H7 (cell line): ENCODE data around the gene SLC12A6. TPM values are rescaled to one million over a fixed set of nuclear protein-coding genes. Genes with fewer than 3 reads are reported as not detected.
A peak's percentile ranks its signal among the peaks of the same experiment; 100 is the strongest.

Experiments used
- DNase-seq: peaks from one replicate; pipeline ENCODE4 v3.0.0; 2012
- H3K27me3 ChIP-seq: 2 replicates; pipeline ENCODE4 v1.6.0; 2011; ENCODE audit warnings: mild to moderate bottlenecking, low read length; ENCODE audit not compliant: control insufficient read depth, insufficient read depth
- H3K36me3 ChIP-seq: replicated peaks from 2 replicates; pipeline ENCODE4 v1.5.1; 2011; ENCODE audit warnings: low read length; ENCODE audit not compliant: control insufficient read depth, insufficient read depth
- H3K4me3 ChIP-seq: 2 replicates; pipeline ENCODE4 v1.5.1; 2011; ENCODE audit warnings: low read depth, mild to moderate bottlenecking, control low read depth, low read length, moderate library complexity; ENCODE audit not compliant: insufficient read depth
- total RNA-seq: library from RNA; depleted of rRNA; stranded (reverse); fragments of >200 nt; shearing (Covaris generic); gene quantifications from 2 replicates; pipeline ENCODE4 v1.2.3, GENCODE V29; 2014

The SLC12A6 gene
- total RNA-seq, 1 experiment from 2014 or later = 4.9 TPM

DNA sequence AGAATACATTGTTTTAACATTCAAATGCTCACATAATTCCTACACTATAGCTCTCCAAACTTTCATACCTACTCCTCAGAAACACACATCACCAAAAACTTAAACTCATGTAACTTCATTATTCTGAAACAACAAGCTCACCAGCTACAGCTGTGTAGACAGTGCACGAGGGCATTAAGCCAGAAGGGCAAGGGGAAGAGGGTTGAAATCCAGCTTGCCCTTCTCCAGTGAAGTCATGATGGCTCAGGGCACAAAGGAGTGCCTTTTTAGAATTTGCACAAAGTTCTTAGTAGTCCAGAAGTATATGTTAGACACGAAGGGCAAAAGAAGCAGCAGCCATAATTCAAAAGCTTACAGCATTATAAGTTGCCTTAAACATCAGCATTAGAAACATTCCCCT, 8.6 kb downstream of the SLC12A6 start:
- H3K36me3 ChIP-seq = no peaks in the 10 kb centered on the region
- DNase-seq = no peak
- no peaks in the 10 kb centered on the region for H3K27me3 ChIP-seq

GRCh38 chr15:34327906-34328305, 9.7 kb downstream of the SLC12A6 start:
- no peak for DNase-seq
- Histone ChIP-seq H3K36me3 (no peaks in the 10 kb centered on the region), H3K4me3 (no peak overlapping the region), H3K27me3 (no peaks in the 10 kb centered on the region)

More for the DNA sequence above, 8.6 kb downstream of the SLC12A6 start:
- no peak overlapping the region for H3K4me3 ChIP-seq

DNA sequence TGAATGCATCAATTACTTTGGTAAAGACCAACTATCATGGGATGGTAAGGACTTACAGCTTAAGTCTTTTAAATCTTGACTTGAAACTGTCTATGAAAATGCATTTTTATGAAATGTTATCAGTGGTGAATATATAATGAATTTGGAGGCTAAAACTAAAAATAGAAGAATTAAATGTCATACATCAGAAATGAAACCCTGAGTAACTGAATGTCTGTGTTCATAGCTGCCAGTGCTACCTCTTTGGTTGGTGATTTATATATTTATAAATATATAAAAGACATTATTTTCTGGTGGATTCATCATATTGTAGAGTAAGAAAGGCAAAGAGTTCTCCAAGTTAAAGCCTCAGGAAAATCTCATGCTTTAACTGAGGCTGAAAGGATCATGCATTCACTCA, 12.2 kb downstream of the SLC12A6 start:
- Histone ChIP-seq H3K4me3 (no peak overlapping the region), H3K27me3 (no peaks in the 10 kb centered on the region)
- DNase-seq = no peak

DNA sequence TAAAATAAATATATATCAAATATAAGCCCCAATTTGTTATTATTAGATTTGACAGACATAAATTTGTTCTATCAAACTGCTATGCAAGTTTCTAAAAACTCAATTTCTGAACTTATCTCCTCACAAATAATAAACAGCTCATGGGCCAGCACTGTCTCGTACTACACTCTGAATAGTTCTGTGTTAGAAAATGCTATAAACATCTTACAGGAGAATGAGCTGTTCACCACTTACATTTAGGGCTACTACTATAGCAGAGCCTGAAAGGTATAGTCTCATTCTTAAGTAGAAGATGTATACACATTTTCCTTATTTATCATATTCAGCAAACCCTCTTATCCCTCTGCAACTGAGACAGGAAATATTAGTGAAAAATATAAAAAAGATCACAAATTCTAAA, 12.6 kb downstream of the SLC12A6 start:
- DNase-seq = no peak
- Histone ChIP-seq H3K4me3 (no peak overlapping the region), H3K27me3 (no peaks in the 10 kb centered on the region), H3K36me3 (no peaks in the 10 kb centered on the region)

More for the DNA sequence above, 12.2 kb downstream of the SLC12A6 start:
- H3K36me3 ChIP-seq = no peaks in the 10 kb centered on the region

- DNase-seq = no peak
- H3K36me3 ChIP-seq = no peaks in the 10 kb centered on the region
These were observed 14.4 kb downstream of the SLC12A6 start for GRCh38 chr15:34323217-34323616.

DNA sequence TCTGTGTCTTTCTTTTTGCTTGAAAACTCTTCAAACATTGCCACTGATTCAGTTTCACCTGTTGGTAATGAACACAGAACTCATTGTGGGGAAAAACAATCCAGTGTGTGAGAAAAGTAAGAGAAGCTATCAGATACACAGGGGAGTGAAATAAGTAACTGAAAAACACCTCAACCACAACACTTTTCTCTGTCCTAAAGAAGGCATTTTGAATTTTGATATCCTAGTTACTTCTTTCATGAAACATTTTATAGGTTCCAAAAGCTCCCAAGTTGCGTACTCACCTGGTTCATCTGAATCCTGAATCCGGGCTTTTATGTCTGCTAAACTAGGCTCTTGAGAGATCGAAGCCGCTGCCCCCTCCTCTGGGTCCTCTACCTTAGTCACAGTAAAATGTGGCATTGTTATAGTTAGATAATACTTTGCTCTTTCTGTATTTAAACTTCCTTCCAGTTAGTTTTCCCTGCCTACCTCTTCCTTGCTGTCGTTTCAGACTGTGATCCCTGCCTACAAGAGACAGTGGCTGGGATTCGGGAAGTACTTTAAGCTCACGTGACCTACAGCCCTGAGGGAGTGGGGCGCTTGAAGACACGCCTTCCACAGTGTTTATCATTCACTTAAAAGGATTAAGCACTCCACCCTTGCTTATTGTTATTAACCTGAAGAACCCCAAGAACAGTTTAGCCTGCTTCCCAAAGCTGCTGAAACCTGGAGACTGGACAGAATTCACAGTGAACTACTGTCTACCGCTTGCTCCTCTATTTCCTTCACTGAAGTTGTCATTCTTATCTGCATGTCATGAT, 19.1 kb downstream of the SLC12A6 start:
- no peaks in the 10 kb centered on the region for H3K36me3 ChIP-seq
- H3K4me3 ChIP-seq = peak overlapping the region; percentile 29
- H3K27me3 ChIP-seq = no peaks in the 10 kb centered on the region
- DNase-seq = peak; percentile 56

More at GRCh38 chr15:34323217-34323616, 14.4 kb downstream of the SLC12A6 start:
- Histone ChIP-seq H3K27me3 (no peaks in the 10 kb centered on the region), H3K4me3 (no peak overlapping the region)

DNA sequence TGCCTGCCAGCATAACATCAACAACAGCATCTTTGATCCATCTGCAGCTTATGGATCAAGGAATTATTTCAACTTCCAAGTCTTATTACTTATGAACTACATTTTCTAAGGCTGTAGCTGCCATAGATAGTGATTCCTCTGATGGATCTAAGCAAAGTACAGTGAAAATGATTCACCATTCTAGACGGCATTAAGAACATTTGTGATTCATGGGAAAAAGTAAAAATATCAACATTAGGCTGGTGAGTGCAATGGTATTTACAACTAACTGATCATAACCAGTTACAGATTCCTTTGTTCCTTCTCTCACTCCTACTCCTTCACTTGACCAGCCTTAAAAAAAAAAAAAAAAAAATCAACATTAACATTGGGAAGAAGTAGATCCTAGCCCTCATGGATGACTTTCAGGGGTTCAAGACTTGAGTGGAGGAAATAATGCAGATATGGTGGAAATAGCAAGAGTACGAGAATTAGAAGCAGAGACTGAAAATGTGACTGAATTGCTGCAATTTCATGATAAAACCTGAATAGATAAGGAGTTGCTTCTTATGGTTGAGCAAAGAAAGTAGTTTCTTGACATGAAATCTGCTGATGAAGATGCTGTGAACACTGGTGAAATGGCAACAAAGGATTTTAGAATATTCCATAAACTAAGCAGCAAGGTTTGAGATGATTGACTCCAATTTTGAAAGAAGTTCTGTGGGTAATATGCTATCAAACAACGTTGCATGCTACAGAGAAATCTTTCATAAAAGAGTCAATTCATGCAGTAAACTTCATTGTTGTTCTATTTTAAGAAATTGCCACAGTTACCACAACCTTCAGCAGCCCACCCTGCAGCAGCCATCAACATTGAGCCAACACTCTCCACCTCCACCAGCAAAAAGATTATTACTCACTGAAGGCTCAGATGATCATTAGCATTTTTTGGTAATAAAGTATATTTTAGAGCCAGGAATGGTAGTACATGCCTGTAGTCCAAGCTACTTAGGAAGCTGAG, 22.8 kb downstream of the SLC12A6 start:
- DNase-seq = no peak
- Histone ChIP-seq H3K27me3 (no peaks in the 10 kb centered on the region), H3K4me3 (no peak overlapping the region), H3K36me3 (no peaks in the 10 kb centered on the region)

DNA sequence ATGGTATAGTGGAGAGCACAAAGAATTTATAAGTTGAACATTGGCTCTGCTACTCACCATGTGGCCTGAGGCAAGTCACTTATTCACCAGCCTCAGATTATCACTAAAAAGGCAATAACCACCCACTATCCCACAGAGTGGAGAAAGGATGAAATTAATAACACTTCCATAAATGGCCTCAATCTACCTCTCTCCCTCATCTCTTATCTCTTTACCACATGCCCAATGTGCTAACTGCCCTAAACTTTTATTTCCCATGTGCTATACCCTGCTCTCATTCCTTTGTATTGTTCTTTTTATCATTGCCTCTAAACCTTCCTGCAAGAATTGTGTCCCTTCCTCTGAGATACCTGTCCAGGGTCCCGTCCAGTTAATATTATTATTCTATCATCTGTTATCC, 26.0 kb downstream of the SLC12A6 start:
- Histone ChIP-seq H3K36me3 (no peaks in the 10 kb centered on the region), H3K4me3 (no peak overlapping the region)
- DNase-seq = no peak

DNA sequence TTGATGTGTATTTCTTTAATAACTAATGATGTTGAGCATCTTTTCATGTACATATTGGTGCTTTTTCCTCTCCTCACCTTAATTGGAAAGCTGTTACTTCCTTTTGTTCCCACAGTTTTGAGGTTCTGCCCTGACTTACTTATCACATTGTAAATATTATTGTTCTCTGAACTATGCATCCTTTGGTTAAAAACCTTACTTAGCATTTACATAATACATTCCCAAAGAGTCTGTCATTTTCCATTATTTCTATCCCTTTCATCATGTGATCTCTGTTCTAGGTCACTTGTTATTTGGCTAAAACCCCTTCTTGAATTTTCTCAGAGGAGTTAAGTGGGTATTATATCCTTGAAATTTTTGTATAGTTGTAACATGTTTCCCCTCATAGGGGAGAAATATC, 33.0 kb downstream of the SLC12A6 start:
- DNase-seq = no peak
- no peak overlapping the region for H3K4me3 ChIP-seq
- no peaks in the 10 kb centered on the region for H3K36me3 ChIP-seq
- no peaks in the 10 kb centered on the region for H3K27me3 ChIP-seq

More for the DNA sequence above, 26.0 kb downstream of the SLC12A6 start:
- no peaks in the 10 kb centered on the region for H3K27me3 ChIP-seq

GRCh38 chr15:34301058-34301457, 36.5 kb downstream of the SLC12A6 start:
- no peak for DNase-seq
- H3K27me3 ChIP-seq = no peaks in the 10 kb centered on the region
- H3K36me3 ChIP-seq = no peaks in the 10 kb centered on the region
- no peak overlapping the region for H3K4me3 ChIP-seq

GRCh38 chr15:34297059-34297458, 40.5 kb downstream of the SLC12A6 start:
- DNase-seq = no peak
- Histone ChIP-seq H3K36me3 (no peaks in the 10 kb centered on the region), H3K27me3 (no peaks in the 10 kb centered on the region), H3K4me3 (no peak overlapping the region)

DNA sequence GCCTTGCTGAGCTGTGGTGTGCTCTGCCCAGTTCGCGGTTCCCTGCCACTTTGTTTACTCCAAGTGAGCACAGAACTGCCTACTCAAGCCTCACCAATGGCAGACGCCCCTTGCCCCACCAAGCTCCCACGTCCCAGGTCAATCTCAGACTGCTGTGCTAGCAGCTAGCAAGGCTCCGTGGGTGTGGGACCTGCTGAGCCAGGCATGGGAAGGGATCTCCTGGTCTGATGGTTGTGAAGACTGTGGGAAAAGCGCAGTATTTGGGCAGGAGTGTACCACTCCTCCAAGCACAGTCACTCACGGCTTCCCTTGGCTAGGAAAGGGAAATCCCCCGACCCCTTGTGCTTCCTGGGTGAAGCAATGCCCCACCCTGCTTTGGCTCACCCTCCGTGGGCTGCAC, 45.0 kb downstream of the SLC12A6 start:
- Histone ChIP-seq H3K36me3 (no peaks in the 10 kb centered on the region), H3K4me3 (no peak overlapping the region), H3K27me3 (no peaks in the 10 kb centered on the region)
- no peak for DNase-seq

DNA sequence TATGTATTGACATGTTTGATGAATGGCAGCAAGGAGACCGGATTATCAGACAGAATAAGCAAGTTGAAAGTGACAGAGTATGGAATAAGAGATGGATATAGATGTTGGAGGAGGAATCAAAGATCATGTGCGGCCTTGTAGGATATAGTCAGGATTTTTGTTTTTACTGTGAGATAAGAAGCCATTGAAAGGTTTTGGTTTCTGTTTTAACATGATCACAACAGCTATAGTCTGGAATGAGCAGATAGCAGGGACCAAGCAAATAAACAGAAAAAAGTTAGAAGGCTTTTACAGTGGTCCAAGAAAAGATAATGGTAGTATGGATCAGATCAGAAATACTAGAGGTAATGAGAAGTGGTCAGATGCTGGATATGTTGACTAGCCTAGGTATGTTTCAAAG, 52.6 kb downstream of the SLC12A6 start:
- DNase-seq = no peak
- H3K27me3 ChIP-seq = no peaks in the 10 kb centered on the region
- no peaks in the 10 kb centered on the region for H3K36me3 ChIP-seq

GRCh38 chr15:34282384-34282783, 55.2 kb downstream of the SLC12A6 start:
- no peak for DNase-seq
- Histone ChIP-seq H3K36me3 (no peaks in the 10 kb centered on the region), H3K27me3 (no peaks in the 10 kb centered on the region), H3K4me3 (no peak overlapping the region)

More for the DNA sequence above, 52.6 kb downstream of the SLC12A6 start:
- no peak overlapping the region for H3K4me3 ChIP-seq

DNA sequence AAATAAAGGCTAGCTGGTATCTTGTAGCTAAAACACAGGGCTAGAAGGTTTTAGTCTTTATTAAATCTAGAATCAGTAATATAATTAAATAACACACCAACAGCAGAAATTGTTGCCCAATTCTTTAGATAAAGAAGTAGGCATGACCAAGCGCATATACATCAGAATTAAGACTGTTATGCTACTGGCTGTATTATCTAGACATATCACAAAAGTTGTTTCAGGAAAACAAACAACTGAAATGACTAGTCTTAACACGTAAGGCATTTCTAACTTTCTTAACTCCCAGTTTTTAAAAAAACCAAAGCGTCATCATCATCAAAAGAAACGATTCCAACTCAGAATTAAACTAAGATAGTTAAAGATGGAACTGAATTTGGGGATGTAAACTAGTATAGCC, 57.4 kb downstream of the SLC12A6 start:
- no peak for DNase-seq
- Histone ChIP-seq H3K36me3 (no peaks in the 10 kb centered on the region), H3K27me3 (no peaks in the 10 kb centered on the region), H3K4me3 (no peak overlapping the region)
